ENCODE measurements around the gene RELL2. TPM values are rescaled to one million over a fixed set of nuclear protein-coding genes. Genes with fewer than 3 reads are reported as not detected.
A peak's percentile ranks its signal among the peaks of the same experiment; 100 is the strongest.

The RELL2 gene
- total RNA-seq, 1 donor from 2014 or later: 12.6 TPM

DNA sequence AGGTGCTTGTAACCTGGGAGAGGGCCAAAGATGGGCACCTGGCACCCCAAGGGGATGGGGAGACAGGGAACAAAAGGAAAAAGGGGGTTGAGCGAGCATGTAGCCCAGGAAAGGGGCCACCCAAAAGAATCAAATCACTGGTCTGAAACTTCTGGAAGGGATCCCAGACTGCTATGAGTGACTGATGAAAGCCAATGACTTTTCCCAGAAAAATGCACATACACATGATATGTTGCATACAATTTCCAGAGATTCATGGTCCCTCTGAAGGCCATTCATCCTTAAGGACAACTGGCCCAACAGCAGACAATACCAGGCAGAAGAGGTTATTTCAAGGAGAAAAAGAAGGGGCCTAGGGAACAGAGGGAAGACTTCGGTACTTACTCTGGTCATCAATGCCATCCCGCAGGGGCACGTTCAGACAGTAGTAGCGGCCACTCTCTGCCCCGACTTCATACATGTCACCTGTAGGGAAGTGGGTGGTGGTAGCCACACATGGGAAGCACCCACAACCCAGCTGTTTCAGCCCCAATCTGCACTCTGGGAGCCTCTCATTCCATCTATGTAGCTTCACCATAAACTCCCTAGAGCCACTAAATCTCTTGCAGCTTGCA, 8.5 kb upstream of the RELL2 start:
- Mint-ChIP-seq H3K4me3 (ENCODE audit: unreplicated experiment) (no peak overlapping the region), H3K4me1 (ENCODE audit: low read depth, unreplicated experiment) (peaks cover 1% of the 10 kb centered on the region), H3K27ac (ENCODE audit: unreplicated experiment) (no peak overlapping the region), H3K27me3 (ENCODE audit: unreplicated experiment) (no peaks in the 10 kb centered on the region), H3K36me3 (ENCODE audit: unreplicated experiment) (no peaks in the 10 kb centered on the region), H3K9me3 (ENCODE audit: unreplicated experiment) (no peaks in the 10 kb centered on the region)
- no peak for DNase-seq
- no peak for TF ChIP-seq CTCF (IDR thresholded peaks at IDR 0.05; ENCODE audit: partially characterized antibody, unreplicated experiment)

GRCh38 chr5:141630570-141631140, 6.1 kb upstream of the RELL2 start:
- DNase-seq: no peak
- TF ChIP-seq CTCF (IDR thresholded peaks at IDR 0.05; ENCODE audit: partially characterized antibody, unreplicated experiment): no peak
- Mint-ChIP-seq H3K9me3 (ENCODE audit: unreplicated experiment) (no peaks in the 10 kb centered on the region), H3K4me3 (ENCODE audit: unreplicated experiment) (no peak overlapping the region), H3K27ac (ENCODE audit: unreplicated experiment) (no peak overlapping the region), H3K36me3 (ENCODE audit: unreplicated experiment) (no peaks in the 10 kb centered on the region), H3K4me1 (ENCODE audit: low read depth, unreplicated experiment) (peaks cover 4% of the 10 kb centered on the region), H3K27me3 (ENCODE audit: unreplicated experiment) (no peaks in the 10 kb centered on the region)

- Mint-ChIP-seq H3K36me3 (ENCODE audit: unreplicated experiment) (no peaks in the 10 kb centered on the region), H3K9me3 (ENCODE audit: unreplicated experiment) (no peaks in the 10 kb centered on the region), H3K4me1 (ENCODE audit: low read depth, unreplicated experiment) (peaks cover 11% of the 10 kb centered on the region), H3K27ac (ENCODE audit: unreplicated experiment) (no peak overlapping the region), H3K4me3 (ENCODE audit: unreplicated experiment) (no peak overlapping the region), H3K27me3 (ENCODE audit: unreplicated experiment) (peaks cover 3% of the 10 kb centered on the region)
- no peak for TF ChIP-seq CTCF (IDR thresholded peaks at IDR 0.05; ENCODE audit: partially characterized antibody, unreplicated experiment)
- DNase-seq: no peak
These were observed 4.1 kb upstream of the RELL2 start for GRCh38 chr5:141632650-141633049.

DNA sequence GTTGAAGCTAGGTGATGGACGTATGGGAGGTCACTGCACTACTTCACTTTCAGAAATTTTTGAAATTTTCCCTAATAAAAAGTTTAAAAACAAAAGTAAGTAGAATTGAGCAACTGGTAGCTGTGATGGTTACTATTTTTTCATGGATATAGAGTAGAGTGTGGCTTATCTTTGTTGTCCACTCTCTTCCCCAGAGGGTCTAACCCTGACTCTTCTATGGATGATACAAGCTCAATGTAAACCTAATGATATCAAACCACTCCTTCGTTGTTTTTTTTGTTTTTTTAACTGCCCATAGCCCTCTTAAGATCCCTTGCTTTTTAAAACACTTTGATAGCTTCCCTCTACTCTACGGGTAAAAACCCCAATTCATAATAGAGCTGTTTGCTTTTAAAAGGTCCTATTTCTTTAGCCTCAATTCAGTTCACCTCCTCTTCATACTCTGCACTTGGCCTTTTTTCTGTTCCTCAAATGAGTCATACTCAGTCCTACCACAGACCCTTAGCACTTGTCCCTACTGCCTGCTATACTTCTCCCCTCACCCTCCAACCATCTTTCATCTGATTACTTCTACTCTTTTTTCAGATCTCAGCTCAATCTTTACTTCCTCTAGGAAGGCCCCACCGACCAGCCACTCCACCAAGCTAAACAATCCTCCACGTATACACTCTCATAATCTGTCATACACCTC, 2.8 kb upstream of the RELL2 start:
- H3K27me3 Mint-ChIP-seq (ENCODE audit: unreplicated experiment): peaks cover 3% of the 10 kb centered on the region
- no peak overlapping the region for H3K27ac Mint-ChIP-seq (ENCODE audit: unreplicated experiment)
- no peak for TF ChIP-seq CTCF (IDR thresholded peaks at IDR 0.05; ENCODE audit: partially characterized antibody, unreplicated experiment)
- no peaks in the 10 kb centered on the region for H3K36me3 Mint-ChIP-seq (ENCODE audit: unreplicated experiment)
- no peak overlapping the region for H3K4me3 Mint-ChIP-seq (ENCODE audit: unreplicated experiment)
- no peak for DNase-seq
- H3K9me3 Mint-ChIP-seq (ENCODE audit: unreplicated experiment): no peaks in the 10 kb centered on the region
- peaks cover 11% of the 10 kb centered on the region for H3K4me1 Mint-ChIP-seq (ENCODE audit: low read depth, unreplicated experiment)

DNA sequence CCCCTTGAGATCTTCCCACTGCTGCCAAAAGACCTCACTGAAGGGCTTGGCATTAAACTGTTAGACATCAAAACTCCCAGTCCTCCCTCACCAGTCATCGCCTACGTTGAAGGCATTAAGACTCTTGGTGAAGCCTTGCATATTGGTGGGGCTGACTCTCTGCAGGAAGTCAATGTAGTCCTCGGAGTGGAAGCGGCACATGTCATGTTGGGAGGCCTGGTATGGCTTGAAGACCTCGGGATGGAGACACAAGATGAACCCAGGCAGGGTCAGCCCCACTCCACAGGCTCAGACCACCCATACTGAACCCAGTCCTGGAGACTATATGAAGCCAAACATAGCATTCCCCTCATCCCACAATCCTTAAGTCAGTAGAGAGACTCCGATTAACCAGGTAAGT, 2.1 kb upstream of the RELL2 start:
- Mint-ChIP-seq H3K9me3 (ENCODE audit: unreplicated experiment) (no peaks in the 10 kb centered on the region), H3K4me1 (ENCODE audit: low read depth, unreplicated experiment) (peaks cover 11% of the 10 kb centered on the region), H3K27ac (ENCODE audit: unreplicated experiment) (no peak overlapping the region), H3K4me3 (ENCODE audit: unreplicated experiment) (peak overlapping the region; percentile 93), H3K27me3 (ENCODE audit: unreplicated experiment) (peaks cover 5% of the 10 kb centered on the region), H3K36me3 (ENCODE audit: unreplicated experiment) (no peaks in the 10 kb centered on the region)
- no peak for TF ChIP-seq CTCF (IDR thresholded peaks at IDR 0.05; ENCODE audit: partially characterized antibody, unreplicated experiment)
- DNase-seq: no peak
